ENCODE measurements around the gene TDRD12. TPM values are rescaled to one million over a fixed set of nuclear protein-coding genes. Genes with fewer than 3 reads are reported as not detected.
A peak's percentile ranks its signal among the peaks of the same experiment; 100 is the strongest.

The TDRD12 gene
- total RNA-seq (2014; rRNA removed; shearing (Covaris generic)) = not detected in 2 replicates
- polyA plus RNA-seq (2014; cell fraction: nucleus; rRNA removed) = not detected in 2 replicates

GRCh38 chr19:32719611-32720059 is at the start of gene TDRD12:
Gene TDRD12, plus strand, starts transcription at chr19:32719767. Its CDS starts 306 bp downstream, at chr19:32720073.
- no peak for DNase-seq (ENCODE audit: extremely low read depth, low read depth)

- DNase-seq (ENCODE audit: extremely low read depth, low read depth) = no peak
Observed at GRCh38 chr19:32671883-32672593, 47.5 kb upstream of the TDRD12 start.

- no peak for DNase-seq (ENCODE audit: extremely low read depth, low read depth)
Observed at GRCh38 chr19:32672841-32673240, 46.7 kb upstream of the TDRD12 start.

- DNase-seq (ENCODE audit: extremely low read depth, low read depth) = no peak
Observed at GRCh38 chr19:32673573-32673972, 46.0 kb upstream of the TDRD12 start.

- DNase-seq (ENCODE audit: extremely low read depth, low read depth) = no peak
Observed at GRCh38 chr19:32674153-32674930, 45.2 kb upstream of the TDRD12 start.

- peak; percentile 96 for DNase-seq (ENCODE audit: extremely low read depth, low read depth)
Observed at GRCh38 chr19:32674931-32675719, 44.4 kb upstream of the TDRD12 start, which contains the start of gene ANKRD27. Gene ANKRD27, minus strand, starts transcription at chr19:32675180. Its CDS starts 16,165 bp downstream, at chr19:32659015.

GRCh38 chr19:32675720-32676185 is 43.8 kb upstream of the TDRD12 start, which contains the start of gene RGS9BP:
Gene RGS9BP, plus strand, starts transcription at chr19:32675848. Its CDS starts 416 bp downstream, at chr19:32676264.
- DNase-seq (ENCODE audit: extremely low read depth, low read depth) = no peak

- no peak for DNase-seq (ENCODE audit: extremely low read depth, low read depth)
Observed at GRCh38 chr19:32676186-32676894, 43.2 kb upstream of the TDRD12 start.

- DNase-seq (ENCODE audit: extremely low read depth, low read depth) = no peak
Observed at GRCh38 chr19:32676895-32677359, 42.6 kb upstream of the TDRD12 start.

GRCh38 chr19:32677657-32678056 is 41.9 kb upstream of the TDRD12 start:
- DNase-seq (ENCODE audit: extremely low read depth, low read depth) = no peak

- no peak for DNase-seq (ENCODE audit: extremely low read depth, low read depth)
Observed at GRCh38 chr19:32680986-32681385, 38.6 kb upstream of the TDRD12 start.

- DNase-seq (ENCODE audit: extremely low read depth, low read depth) = no peak
Observed at GRCh38 chr19:32682317-32682716, 37.2 kb upstream of the TDRD12 start.

- no peak for DNase-seq (ENCODE audit: extremely low read depth, low read depth)
Observed at GRCh38 chr19:32686847-32687475, 32.6 kb upstream of the TDRD12 start.

GRCh38 chr19:32687681-32688080 is 31.9 kb upstream of the TDRD12 start:
- DNase-seq (ENCODE audit: extremely low read depth, low read depth) = no peak

GRCh38 chr19:32688311-32688710 is 31.3 kb upstream of the TDRD12 start:
- DNase-seq (ENCODE audit: extremely low read depth, low read depth) = no peak

- peak; percentile 72 for DNase-seq (ENCODE audit: extremely low read depth, low read depth)
Observed at GRCh38 chr19:32691291-32691951, 28.1 kb upstream of the TDRD12 start, which contains the start of gene NUDT19. Gene NUDT19, plus strand, starts transcription at chr19:32691821. Its CDS starts 140 bp downstream, at chr19:32691961.

GRCh38 chr19:32691952-32692726 is 27.4 kb upstream of the TDRD12 start:
- DNase-seq (ENCODE audit: extremely low read depth, low read depth) = no peak

- no peak for DNase-seq (ENCODE audit: extremely low read depth, low read depth)
Observed at GRCh38 chr19:32692727-32693061, 26.9 kb upstream of the TDRD12 start.

Measured in NCI-H460 (cell line).